ENCODE results near the gene WDR70.
"Not testable (repeated sequence)": the region's sequence is repeated elsewhere in the genome, so short reads cannot be mapped to it uniquely, and the experiment has no call there.

WDR70 gene

DNA sequence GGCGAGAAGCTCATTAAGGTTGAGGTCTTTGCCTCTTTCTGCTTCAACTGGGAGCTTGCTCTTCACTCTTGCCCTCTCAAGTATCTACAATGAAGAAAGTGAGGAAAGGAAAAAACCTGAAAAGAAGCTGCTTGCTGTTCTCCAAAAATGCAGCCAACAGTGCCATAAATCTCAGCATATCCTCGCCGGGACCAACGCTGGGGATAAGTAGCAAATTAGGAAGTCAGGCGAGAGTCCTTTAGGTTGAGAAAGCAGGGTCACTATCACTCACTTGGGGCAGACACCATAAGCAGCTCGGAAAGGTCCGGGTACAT is 8.6 kb upstream of the WDR70 start:
- no peak overlapping the region for H3K14ac ChIP-seq (ENCODE audit: low read length)
- H2BK120ac ChIP-seq (ENCODE audit: low read depth, low read length) = no peak overlapping the region
- peaks cover 2 to 28% of the 10 kb centered on the region in 2 donors for H3K36me3 ChIP-seq (replicated peaks in 1 of 2; ENCODE audit: control insufficient read depth in 2 of 2, insufficient read depth in 2 of 2, low read length in 2 of 2)
- H3K9me3 ChIP-seq (replicated peaks in 1 of 2; ENCODE audit: control insufficient read depth in 2 of 2, insufficient read depth in 1 of 2, low read depth in 1 of 2, low read length in 2 of 2) = no peaks in the 10 kb centered on the region
- peaks cover 6% of the 10 kb centered on the region for H3K79me1 ChIP-seq (ENCODE audit: low read depth, low read length)
- H3K27ac ChIP-seq (replicated peaks; ENCODE audit: low read length) = no peak overlapping the region
- H3K27me3 ChIP-seq (ENCODE audit: control insufficient read depth in 3 of 3, insufficient read depth in 3 of 3, low read depth in 1 of 3, low read length in 3 of 3) = no peaks in the 10 kb centered on the region
- peak overlapping the region; percentile 60 for H3K9ac ChIP-seq (ENCODE audit: low read depth, low read length, poor library complexity)
- H3K23ac ChIP-seq (ENCODE audit: low read depth, low read length, poor library complexity) = no peak overlapping the region
- DNase-seq (ENCODE audit: low spot score) = no peak
- no peak overlapping the region for H2AK5ac ChIP-seq (ENCODE audit: low read depth, low read length)
- no peak overlapping the region for H4K91ac ChIP-seq (ENCODE audit: low read depth, low read length, poor library complexity)
- H2AFZ ChIP-seq (ENCODE audit: low read length) = peak overlapping the region; percentile 83
- peak overlapping the region; percentile 24 for H3K18ac ChIP-seq (ENCODE audit: low read length)
- H2BK15ac ChIP-seq (ENCODE audit: low read length) = no peak overlapping the region
- H3K4ac ChIP-seq (ENCODE audit: low read length) = no peak overlapping the region
- H2BK5ac ChIP-seq (ENCODE audit: low read length) = no peak overlapping the region
- peaks cover 2 to 11% of the 10 kb centered on the region in 2 donors for H3K4me1 ChIP-seq (ENCODE audit: control insufficient read depth in 2 of 2, insufficient read depth in 1 of 2, low read depth in 1 of 2, low read length in 2 of 2)
- peak overlapping the region; percentile 70 for H3K4me2 ChIP-seq (ENCODE audit: insufficient read depth, low read length, poor library complexity, severe bottlenecking)
- WGBS, 2 donors (ENCODE audit: extremely low coverage in 2 of 2, insufficient read length in 2 of 2, insufficient replicate concordance in 1 of 2) = no CpG with 5 or more reads among the region's 7 CpGs
- H4K8ac ChIP-seq (ENCODE audit: low read depth, low read length) = no peak overlapping the region
- H3K4me3 ChIP-seq (ENCODE audit: low read length in 2 of 2) = peak overlapping the region; percentile 93 to 98
- H2BK12ac ChIP-seq (ENCODE audit: low read length) = no peak overlapping the region

DNA sequence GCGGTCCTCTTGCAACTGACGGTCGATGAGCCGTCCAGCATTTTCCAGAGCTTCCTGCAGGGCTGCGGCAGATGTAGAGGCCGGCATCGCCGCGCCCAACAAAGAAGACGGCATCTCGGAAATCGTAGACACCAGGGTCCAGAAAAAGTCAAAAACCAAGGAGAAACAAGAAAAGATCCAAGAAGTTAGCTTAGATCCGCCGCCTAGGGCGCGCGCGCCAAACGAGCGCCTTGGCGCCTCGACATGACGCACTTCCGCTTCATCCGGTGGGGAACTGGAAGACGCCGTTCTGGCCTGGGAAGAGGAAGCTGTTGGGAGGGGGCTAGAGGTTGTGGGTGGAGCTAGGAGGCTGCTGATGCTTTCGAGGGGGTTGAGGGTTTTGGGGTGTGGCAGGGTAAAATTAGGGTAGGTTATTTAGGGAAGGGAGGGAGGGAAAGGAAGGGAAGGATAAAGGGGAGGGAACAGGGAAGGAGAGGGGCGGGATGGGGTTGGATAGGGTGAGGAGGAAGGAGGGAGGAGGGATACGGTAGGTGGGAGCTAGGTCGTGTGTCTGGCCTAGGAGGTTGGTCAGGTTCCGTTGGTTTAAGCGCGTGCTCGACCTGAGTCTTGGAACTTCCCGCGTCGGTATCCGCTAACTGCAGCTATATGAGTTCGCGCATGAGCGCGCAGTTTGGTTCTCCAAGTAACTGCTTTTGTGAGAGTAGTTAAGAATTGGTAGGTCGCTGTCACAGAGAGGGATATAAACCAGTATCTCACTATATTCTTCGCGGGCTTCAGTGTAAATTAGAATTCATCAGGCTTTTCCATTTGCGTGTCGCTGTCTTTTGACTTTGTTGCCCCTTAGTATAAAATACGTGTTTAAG is 8.0 kb upstream of the WDR70 start, which contains the start of gene NUP155:
Gene NUP155 (minus strand): TSS at position 243 of the 863 bp plus-strand sequence. CDS start 129 bp downstream, at position 114.
- Histone ChIP-seq H3K79me1 (ENCODE audit: low read depth, low read length) (peaks cover 6% of the 10 kb centered on the region), H3K9me3 (replicated peaks in 1 of 2; ENCODE audit: control insufficient read depth in 2 of 2, insufficient read depth in 1 of 2, low read depth in 1 of 2, low read length in 2 of 2) (no peaks in the 10 kb centered on the region), H4K8ac (ENCODE audit: low read depth, low read length) (no peak within 1 kb of the TSS), H3K9ac (ENCODE audit: low read depth, low read length, poor library complexity) (peak within 1 kb of the TSS; percentile 60), H2AFZ (ENCODE audit: low read length) (peak within 1 kb of the TSS; percentile 83), H4K91ac (ENCODE audit: low read depth, low read length, poor library complexity) (no peak within 1 kb of the TSS), H3K4ac (ENCODE audit: low read length) (no peak within 1 kb of the TSS), H3K4me1 (ENCODE audit: control insufficient read depth in 2 of 2, insufficient read depth in 1 of 2, low read depth in 1 of 2, low read length in 2 of 2) (peaks cover 2 to 11% of the 10 kb centered on the region in 2 donors), H3K36me3 (replicated peaks in 1 of 2; ENCODE audit: control insufficient read depth in 2 of 2, insufficient read depth in 2 of 2, low read length in 2 of 2) (peaks cover 2 to 25% of the 10 kb centered on the region in 2 donors), H3K18ac (ENCODE audit: low read length) (peak within 1 kb of the TSS; percentile 24), H3K27me3 (ENCODE audit: control insufficient read depth in 3 of 3, insufficient read depth in 3 of 3, low read depth in 1 of 3, low read length in 3 of 3) (peaks cover 0 to 3% (median 0%) of the 10 kb centered on the region in 3 experiments), H2BK15ac (ENCODE audit: low read length) (no peak within 1 kb of the TSS), H2BK12ac (ENCODE audit: low read length) (no peak within 1 kb of the TSS), H2AK5ac (ENCODE audit: low read depth, low read length) (no peak within 1 kb of the TSS), H3K27ac (replicated peaks; ENCODE audit: low read length) (peak within 1 kb of the TSS; percentile 63), H3K14ac (ENCODE audit: low read length) (no peak within 1 kb of the TSS), H2BK120ac (ENCODE audit: low read depth, low read length) (no peak within 1 kb of the TSS), H3K4me2 (ENCODE audit: insufficient read depth, low read length, poor library complexity, severe bottlenecking) (peak within 1 kb of the TSS; percentile 92), H3K23ac (ENCODE audit: low read depth, low read length, poor library complexity) (no peak within 1 kb of the TSS), H2BK5ac (ENCODE audit: low read length) (no peak within 1 kb of the TSS), H3K4me3 (ENCODE audit: low read length in 2 of 2) (peak within 1 kb of the TSS; percentile 93 to 98)
- WGBS, 2 donors (ENCODE audit: extremely low coverage in 2 of 2, insufficient read length in 2 of 2, insufficient replicate concordance in 1 of 2) = 100% methylated on average over 1 of the region's 49 CpGs; no CpG with 5 or more reads in 1 of the 2 donors
- DNase-seq (ENCODE audit: low spot score) = peak; percentile 87

DNA sequence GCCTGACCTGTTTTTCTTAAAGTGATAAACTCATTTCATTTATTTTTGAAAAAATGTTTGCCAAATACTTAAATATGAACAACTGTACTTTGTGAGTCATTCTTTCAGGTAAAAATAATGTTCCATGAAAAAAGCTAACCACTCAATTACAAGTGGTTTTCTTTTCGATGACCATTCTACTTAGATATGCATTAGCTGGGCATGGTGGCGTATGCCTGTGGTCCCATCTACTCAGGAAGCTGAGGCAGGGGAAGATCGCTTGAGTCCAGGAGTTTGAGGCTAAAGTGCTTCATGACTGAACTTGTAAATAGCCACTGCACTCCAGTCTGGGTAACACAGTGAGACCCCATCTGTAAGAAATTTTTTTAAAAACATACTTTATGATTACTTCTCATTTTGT is 4.0 kb upstream of the WDR70 start:
- Histone ChIP-seq H3K4me1 (ENCODE audit: control insufficient read depth in 2 of 2, insufficient read depth in 1 of 2, low read depth in 1 of 2, low read length in 2 of 2) (no peaks in the 10 kb centered on the region), H2BK5ac (ENCODE audit: low read length) (no peak overlapping the region), H4K8ac (ENCODE audit: low read depth, low read length) (no peak overlapping the region), H3K4ac (ENCODE audit: low read length) (no peak overlapping the region), H3K9ac (ENCODE audit: low read depth, low read length, poor library complexity) (no peak overlapping the region), H2AK5ac (ENCODE audit: low read depth, low read length) (no peak overlapping the region), H3K14ac (ENCODE audit: low read length) (no peak overlapping the region), H2AFZ (ENCODE audit: low read length) (no peak overlapping the region), H3K9me3 (replicated peaks in 1 of 2; ENCODE audit: control insufficient read depth in 2 of 2, insufficient read depth in 1 of 2, low read depth in 1 of 2, low read length in 2 of 2) (no peaks in the 10 kb centered on the region), H3K27me3 (ENCODE audit: control insufficient read depth in 3 of 3, insufficient read depth in 3 of 3, low read depth in 1 of 3, low read length in 3 of 3) (peaks cover 0 to 4% (median 0%) of the 10 kb centered on the region in 3 experiments), H4K91ac (ENCODE audit: low read depth, low read length, poor library complexity) (no peak overlapping the region), H3K27ac (replicated peaks; ENCODE audit: low read length) (no peak overlapping the region), H3K4me2 (ENCODE audit: insufficient read depth, low read length, poor library complexity, severe bottlenecking) (no peak overlapping the region), H2BK15ac (ENCODE audit: low read length) (no peak overlapping the region), H3K23ac (ENCODE audit: low read depth, low read length, poor library complexity) (no peak overlapping the region), H3K18ac (ENCODE audit: low read length) (no peak overlapping the region), H3K4me3 (ENCODE audit: low read length in 2 of 2) (no peak overlapping the region), H3K36me3 (replicated peaks in 1 of 2; ENCODE audit: control insufficient read depth in 2 of 2, insufficient read depth in 2 of 2, low read length in 2 of 2) (no peaks in the 10 kb centered on the region), H2BK120ac (ENCODE audit: low read depth, low read length) (no peak overlapping the region), H3K79me1 (ENCODE audit: low read depth, low read length) (peaks cover 2% of the 10 kb centered on the region), H2BK12ac (ENCODE audit: low read length) (no peak overlapping the region)
- no CpG with 5 or more reads among the region's 3 CpGs for WGBS, 2 donors (ENCODE audit: extremely low coverage in 2 of 2, insufficient read length in 2 of 2, insufficient replicate concordance in 1 of 2)
- no peak for DNase-seq (ENCODE audit: low spot score)

- not testable (repeated sequence) for H3K9me3 ChIP-seq (replicated peaks in 1 of 2; ENCODE audit: control insufficient read depth in 2 of 2, insufficient read depth in 1 of 2, low read depth in 1 of 2, low read length in 2 of 2); H4K91ac ChIP-seq (ENCODE audit: low read depth, low read length, poor library complexity); H3K23ac ChIP-seq (ENCODE audit: low read depth, low read length, poor library complexity); H3K79me1 ChIP-seq (ENCODE audit: low read depth, low read length); H3K4ac ChIP-seq (ENCODE audit: low read length); H3K18ac ChIP-seq (ENCODE audit: low read length); H2AK5ac ChIP-seq (ENCODE audit: low read depth, low read length); H2BK15ac ChIP-seq (ENCODE audit: low read length); DNase-seq (ENCODE audit: low spot score); H2BK5ac ChIP-seq (ENCODE audit: low read length); H3K9ac ChIP-seq (ENCODE audit: low read depth, low read length, poor library complexity); H2BK12ac ChIP-seq (ENCODE audit: low read length); H3K4me2 ChIP-seq (ENCODE audit: insufficient read depth, low read length, poor library complexity, severe bottlenecking); H3K14ac ChIP-seq (ENCODE audit: low read length); H2AFZ ChIP-seq (ENCODE audit: low read length); H3K4me3 ChIP-seq (ENCODE audit: low read length in 2 of 2); H4K8ac ChIP-seq (ENCODE audit: low read depth, low read length); H3K27ac ChIP-seq (replicated peaks; ENCODE audit: low read length); H3K27me3 ChIP-seq (ENCODE audit: control insufficient read depth in 3 of 3, insufficient read depth in 3 of 3, low read depth in 1 of 3, low read length in 3 of 3); H2BK120ac ChIP-seq (ENCODE audit: low read depth, low read length); H3K4me1 ChIP-seq (ENCODE audit: control insufficient read depth in 2 of 2, insufficient read depth in 1 of 2, low read depth in 1 of 2, low read length in 2 of 2)
- H3K36me3 ChIP-seq (replicated peaks in 1 of 2; ENCODE audit: control insufficient read depth in 2 of 2, insufficient read depth in 2 of 2, low read length in 2 of 2) = peaks cover 0 to 13% of the 10 kb centered on the region in 2 donors
- WGBS, 2 donors (ENCODE audit: extremely low coverage in 2 of 2, insufficient read length in 2 of 2, insufficient replicate concordance in 1 of 2) = no CpG with 5 or more reads among the region's 12 CpGs
Measured at GRCh38 chr5:37378066-37378465, 1.1 kb upstream of the WDR70 start.

Data from neuronal stem cell (in vitro differentiated cells).